HepG2 (cell line): Measurements from ENCODE around the gene PLBD2. TPM values are rescaled to one million over a fixed set of nuclear protein-coding genes. Genes with fewer than 3 reads are reported as not detected.

Experiments used
- CENPX ChIP-seq: sonication (generic); formaldehyde crosslinking; IDR thresholded peaks from 2 replicates; pipeline ENCODE4 v1.9.0; 2021; ENCODE audit warnings: mild to moderate bottlenecking, missing genetic modification reagents, moderate library complexity
- ELK4 ChIP-seq: sonication (generic); formaldehyde crosslinking; IDR thresholded peaks from 2 replicates; pipeline ENCODE4 v1.9.0; 2021; ENCODE audit warnings: missing genetic modification reagents, borderline replicate concordance
- FOXC1 ChIP-seq: sonication (generic); formaldehyde crosslinking; IDR thresholded peaks from 2 replicates; pipeline ENCODE4 v1.8.0; 2022; ENCODE audit warnings: mild to moderate bottlenecking, missing genetic modification reagents, borderline replicate concordance
- FOXO4 ChIP-seq: sonication (generic); formaldehyde crosslinking; conservative IDR thresholded peaks from 2 replicates; pipeline ENCODE4 v1.8.1; 2023; ENCODE audit warnings: missing genetic modification reagents
- MIER3 ChIP-seq: IDR thresholded peaks from 2 replicates; pipeline ENCODE4 v1.6.1; 2016; ENCODE audit warnings: missing compliant biosample characterization, borderline replicate concordance
- MXI1 ChIP-seq: IDR thresholded peaks from 3 replicates; pipeline ENCODE4 v1.6.1; 2012; ENCODE audit warnings: low read depth, low read length, inconsistent platforms, borderline replicate concordance
- POLR2AphosphoS2 ChIP-seq: IDR thresholded peaks from 2 replicates; pipeline ENCODE4 v1.6.1; 2011; ENCODE audit warnings: low read depth, low read length, improper control_type of control experiment
- ZBED4 ChIP-seq: sonication (generic); formaldehyde crosslinking; IDR thresholded peaks from 2 replicates; pipeline ENCODE4 v1.4.0; 2020; ENCODE audit warnings: missing genetic modification reagents, borderline replicate concordance
- ZNF30 ChIP-seq: sonication (generic); formaldehyde crosslinking; IDR thresholded peaks from 2 replicates; pipeline ENCODE4 v1.5.0; 2020; ENCODE audit warnings: mild to moderate bottlenecking, missing genetic modification reagents
- ZNF382 ChIP-seq: sonication (generic); formaldehyde crosslinking; IDR thresholded peaks from 2 replicates; pipeline ENCODE4 v1.5.0; 2020; ENCODE audit warnings: missing genetic modification reagents, mild to moderate bottlenecking, borderline replicate concordance
- ZNF496 ChIP-seq: sonication (generic); formaldehyde crosslinking; IDR thresholded peaks from 2 replicates; pipeline ENCODE4 v1.8.1; 2023; ENCODE audit warnings: mild to moderate bottlenecking, moderate library complexity, missing genetic modification reagents; ENCODE audit not compliant: insufficient replicate concordance
- ZNF746 ChIP-seq: sonication (generic); formaldehyde crosslinking; IDR thresholded peaks from 2 replicates; pipeline ENCODE4 v1.8.0; 2022; ENCODE audit warnings: mild to moderate bottlenecking, missing genetic modification reagents
- polyA plus RNA-seq, 8 experiments: library from polyadenylated mRNA; depleted of rRNA in 3 of 8; stranded (reverse) in 7 of 8; unstranded in 1 of 8; fragments of >200 nt; fragmentation: Illumina TruSeq in 4 of 8; extraction: Trizol in 4 of 8; gene quantifications; 2 replicates each; pipeline versions ENCODE4 v1.2.1 to v1.2.3, GENCODE V29; 2011 to 2016; ENCODE audit warnings: low read depth in 4 of 8, missing spikeins in 1 of 8, mixed read lengths in 1 of 8; ENCODE audit not compliant: insufficient read depth in 1 of 8
- total RNA-seq, 5 experiments: library from RNA; depleted of rRNA; stranded (reverse); fragments of >200 nt; fragmentation: Illumina TruSeq; extraction: Trizol; gene quantifications; 2 replicates each; pipeline ENCODE4 v1.2.3, GENCODE V29; 2016; ENCODE audit warnings: low read depth in 1 of 5
- TF ChIP-seq, protein P1 (sequence below): IDR thresholded peaks from 2 replicates; pipeline ENCODE4 v1.6.1; 2016
- TF ChIP-seq, protein P2 (sequence below): sonication (generic); formaldehyde crosslinking; IDR thresholded peaks from 2 replicates; pipeline ENCODE4 v1.4.0; 2020; ENCODE audit warnings: mild to moderate bottlenecking, missing genetic modification reagents
- TF ChIP-seq, protein P3 (sequence below), 2 experiments: sonication (generic) in 1 of 2; formaldehyde crosslinking in 1 of 2; IDR thresholded peaks; 2 replicates each; pipeline versions ENCODE4 v1.4.0 to v1.6.1; 2018 to 2020; ENCODE audit warnings: missing genetic modification reagents in 2 of 2, borderline replicate concordance in 1 of 2, low read depth in 1 of 2, mild to moderate bottlenecking in 1 of 2, missing biosample characterization in 1 of 2

The PLBD2 gene
- total and polyA plus RNA-seq, 2 of the 13 experiments (the other 11 are each of a cell fraction or from before 2014, with no cell fraction given): 6.7 to 8.5 TPM

DNA sequence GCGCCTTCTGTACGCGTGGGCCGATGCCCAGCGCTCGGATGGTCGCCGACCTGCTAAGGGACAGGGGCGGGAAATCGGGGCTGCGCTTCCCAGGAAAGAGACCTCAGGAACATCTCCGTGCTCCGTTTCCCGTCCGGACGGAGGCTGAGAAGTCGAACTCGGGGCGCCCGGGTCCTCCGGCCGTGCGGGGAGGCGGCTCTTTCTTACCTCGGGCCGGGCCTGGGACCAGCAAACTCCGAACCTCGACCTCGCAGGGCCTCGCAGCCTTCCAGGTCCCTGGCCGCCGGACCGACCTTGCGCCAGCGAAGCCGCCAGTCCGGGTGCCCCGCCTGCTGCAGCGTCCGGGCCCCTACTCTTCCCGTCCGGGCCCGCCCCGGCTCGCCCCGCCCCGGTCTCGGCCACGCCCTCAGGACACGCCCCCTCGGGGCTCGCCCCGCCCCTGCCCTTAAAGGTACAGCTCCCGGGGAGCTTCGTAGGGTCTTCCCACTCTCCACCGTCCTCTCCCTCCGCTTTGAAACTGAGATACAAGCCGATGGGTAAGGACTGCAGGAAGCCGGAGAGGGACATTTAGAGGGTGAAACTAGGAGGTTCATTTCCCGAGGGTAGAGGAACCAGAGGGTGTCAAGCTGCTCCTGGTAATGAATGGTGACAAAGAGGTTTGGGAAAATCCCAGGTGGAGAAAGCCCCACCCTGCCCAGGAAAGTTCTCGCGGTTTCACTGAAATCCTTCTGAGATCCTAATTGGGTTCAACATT, 23.4 kb upstream of the PLBD2 start, which contains the start of gene SLC8B1 (continued):
- TF ChIP-seq ZBED4 (CRISPR knock-in tag) (0 out of 2 replicates have a peak, but pooled peaks have one; percentile 29), CENPX (no peak), ZNF746 (CRISPR knock-in tag) (0 out of 2 replicates have a peak, but pooled peaks have one; percentile 52), POLR2AphosphoS2 (no peak), ZNF382 (CRISPR knock-in tag) (no peak), ZNF496 (CRISPR knock-in tag) (no peak), MIER3 (CRISPR knock-in tag) (no peak), ELK4 (CRISPR knock-in tag) (no peak), FOXC1 (peak; percentile 67), ZNF30 (CRISPR knock-in tag) (no peak), MXI1 (peak; percentile 41; the same call in 1 of the 3 replicates), FOXO4 (no peak)
- TF ChIP-seq, protein P1, sequence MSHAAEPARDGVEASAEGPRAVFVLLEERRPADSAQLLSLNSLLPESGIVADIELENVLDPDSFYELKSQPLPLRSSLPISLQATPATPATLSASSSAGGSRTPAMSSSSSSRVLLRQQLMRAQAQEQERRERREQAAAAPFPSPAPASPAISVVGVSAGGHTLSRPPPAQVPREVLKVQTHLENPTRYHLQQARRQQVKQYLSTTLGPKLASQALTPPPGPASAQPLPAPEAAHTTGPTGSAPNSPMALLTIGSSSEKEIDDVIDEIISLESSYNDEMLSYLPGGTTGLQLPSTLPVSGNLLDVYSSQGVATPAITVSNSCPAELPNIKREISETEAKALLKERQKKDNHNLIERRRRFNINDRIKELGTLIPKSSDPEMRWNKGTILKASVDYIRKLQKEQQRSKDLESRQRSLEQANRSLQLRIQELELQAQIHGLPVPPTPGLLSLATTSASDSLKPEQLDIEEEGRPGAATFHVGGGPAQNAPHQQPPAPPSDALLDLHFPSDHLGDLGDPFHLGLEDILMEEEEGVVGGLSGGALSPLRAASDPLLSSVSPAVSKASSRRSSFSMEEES (CRISPR knock-in tag): no peak
- TF ChIP-seq, protein P2, sequence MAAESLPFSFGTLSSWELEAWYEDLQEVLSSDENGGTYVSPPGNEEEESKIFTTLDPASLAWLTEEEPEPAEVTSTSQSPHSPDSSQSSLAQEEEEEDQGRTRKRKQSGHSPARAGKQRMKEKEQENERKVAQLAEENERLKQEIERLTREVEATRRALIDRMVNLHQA (CRISPR knock-in tag): no peak
- TF ChIP-seq, protein P3, sequence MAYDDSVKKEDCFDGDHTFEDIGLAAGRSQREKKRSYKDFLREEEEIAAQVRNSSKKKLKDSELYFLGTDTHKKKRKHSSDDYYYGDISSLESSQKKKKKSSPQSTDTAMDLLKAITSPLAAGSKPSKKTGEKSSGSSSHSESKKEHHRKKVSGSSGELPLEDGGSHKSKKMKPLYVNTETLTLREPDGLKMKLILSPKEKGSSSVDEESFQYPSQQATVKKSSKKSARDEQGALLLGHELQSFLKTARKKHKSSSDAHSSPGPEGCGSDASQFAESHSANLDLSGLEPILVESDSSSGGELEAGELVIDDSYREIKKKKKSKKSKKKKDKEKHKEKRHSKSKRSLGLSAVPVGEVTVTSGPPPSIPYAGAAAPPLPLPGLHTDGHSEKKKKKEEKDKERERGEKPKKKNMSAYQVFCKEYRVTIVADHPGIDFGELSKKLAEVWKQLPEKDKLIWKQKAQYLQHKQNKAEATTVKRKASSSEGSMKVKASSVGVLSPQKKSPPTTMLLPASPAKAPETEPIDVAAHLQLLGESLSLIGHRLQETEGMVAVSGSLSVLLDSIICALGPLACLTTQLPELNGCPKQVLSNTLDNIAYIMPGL (CRISPR knock-in tag; IDR thresholded peaks at IDR 0.05; ENCODE audit: borderline replicate concordance in 1 of 2, low read depth in 1 of 2): peak; percentile 42 to 50; a peak in 2 of 4 replicates
